ENCODE results near the gene OR4N5. TPM values are rescaled to one million over a fixed set of nuclear protein-coding genes. Genes with fewer than 3 reads are reported as not detected.
"Not testable (repeated sequence)": the region's sequence is repeated elsewhere in the genome, so short reads cannot be mapped to it uniquely, and the experiment has no call there.

OR4N5 gene, protein sequence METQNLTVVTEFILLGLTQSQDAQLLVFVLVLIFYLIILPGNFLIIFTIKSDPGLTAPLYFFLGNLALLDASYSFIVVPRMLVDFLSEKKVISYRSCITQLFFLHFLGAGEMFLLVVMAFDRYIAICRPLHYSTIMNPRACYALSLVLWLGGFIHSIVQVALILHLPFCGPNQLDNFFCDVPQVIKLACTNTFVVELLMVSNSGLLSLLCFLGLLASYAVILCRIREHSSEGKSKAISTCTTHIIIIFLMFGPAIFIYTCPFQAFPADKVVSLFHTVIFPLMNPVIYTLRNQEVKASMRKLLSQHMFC
- polyA plus RNA-seq (2013, experiment 1 of 4): not detected
- not detected for polyA plus RNA-seq (2013, experiment 2 of 4)
- not detected for polyA plus RNA-seq (2013, experiment 3 of 4)
- polyA plus RNA-seq (2013, experiment 4 of 4): not detected

DNA sequence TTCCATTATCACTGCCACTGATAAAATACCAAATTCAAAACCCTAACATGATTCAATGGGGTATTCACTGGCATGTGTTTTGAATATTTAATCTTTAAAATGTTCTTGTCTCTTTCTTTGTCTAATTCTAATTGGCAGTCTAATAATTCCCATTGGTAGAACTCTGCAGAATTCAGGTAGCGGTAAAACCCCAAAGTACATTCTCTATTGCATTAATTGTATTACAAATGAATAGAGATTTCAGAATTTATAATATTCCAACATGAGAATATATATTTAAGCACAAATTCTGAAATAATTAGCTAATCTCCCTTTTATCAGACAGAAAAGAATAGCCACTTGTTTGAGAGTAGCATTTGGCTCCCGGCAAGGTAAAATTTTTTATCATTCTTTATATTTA is at the start of gene OR4N5:
Gene OR4N5 (plus strand): TSS at position 301 of the 400 bp plus-strand sequence. CDS start 4,916 bp downstream, outside the sequence.
- H3K4me3 ChIP-seq (ENCODE audit: insufficient read depth, low read depth, low read length): no peak within 1 kb of the TSS
- WGBS, 2 experiments: no CpG with 5 or more reads among the region's 2 CpGs

DNA sequence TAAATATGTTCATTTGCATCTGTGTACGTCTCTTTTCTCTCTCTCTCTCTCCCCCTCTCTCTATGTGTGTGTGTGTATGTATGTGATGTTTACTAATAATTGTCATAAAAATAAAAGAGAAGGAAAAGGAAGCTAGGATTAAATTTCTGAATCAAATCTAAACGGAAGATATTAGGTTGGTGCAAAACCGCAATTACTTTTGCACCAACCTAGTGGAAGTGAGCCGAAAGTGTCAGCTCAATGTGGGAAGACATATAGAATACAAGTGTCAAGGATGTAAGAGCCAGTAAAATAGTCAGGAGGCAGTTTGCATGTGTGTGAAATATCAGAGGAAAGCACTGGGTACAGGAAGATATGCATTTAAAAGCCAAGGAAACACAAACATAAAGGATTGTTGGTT is 46.6 kb upstream of the OR4N5 start:
- H3K9me3 ChIP-seq (ENCODE audit: control insufficient read depth, low read length): no peaks in the 10 kb centered on the region
- no peak overlapping the region for H3K4me3 ChIP-seq (ENCODE audit: insufficient read depth, low read depth, low read length)
- no peaks in the 10 kb centered on the region for H3K27me3 ChIP-seq (ENCODE audit: control insufficient read depth, insufficient read depth, low read length, poor library complexity, severe bottlenecking)
- 63 to 69% methylated on average over 3 of the region's 4 CpGs for WGBS, 2 experiments
- H3K27ac ChIP-seq (ENCODE audit: insufficient read depth, low read depth, low read length, poor library complexity, severe bottlenecking): no peak overlapping the region
- no peaks in the 10 kb centered on the region for H3K36me3 ChIP-seq (ENCODE audit: control insufficient read depth, insufficient read depth, low read length)
- no peaks in the 10 kb centered on the region for H3K4me1 ChIP-seq (ENCODE audit: control insufficient read depth, insufficient read depth, low read length)

More for the DNA sequence above, at the start of gene OR4N5:
- H3K9me3 ChIP-seq (ENCODE audit: control insufficient read depth, low read length): peaks cover 19% of the 10 kb centered on the region
- H3K27me3 ChIP-seq (ENCODE audit: control insufficient read depth, insufficient read depth, low read length, poor library complexity, severe bottlenecking): no peaks in the 10 kb centered on the region
- H3K27ac ChIP-seq (ENCODE audit: insufficient read depth, low read depth, low read length, poor library complexity, severe bottlenecking): no peak within 1 kb of the TSS
- no peaks in the 10 kb centered on the region for H3K4me1 ChIP-seq (ENCODE audit: control insufficient read depth, insufficient read depth, low read length)
- no peaks in the 10 kb centered on the region for H3K36me3 ChIP-seq (ENCODE audit: control insufficient read depth, insufficient read depth, low read length)

DNA sequence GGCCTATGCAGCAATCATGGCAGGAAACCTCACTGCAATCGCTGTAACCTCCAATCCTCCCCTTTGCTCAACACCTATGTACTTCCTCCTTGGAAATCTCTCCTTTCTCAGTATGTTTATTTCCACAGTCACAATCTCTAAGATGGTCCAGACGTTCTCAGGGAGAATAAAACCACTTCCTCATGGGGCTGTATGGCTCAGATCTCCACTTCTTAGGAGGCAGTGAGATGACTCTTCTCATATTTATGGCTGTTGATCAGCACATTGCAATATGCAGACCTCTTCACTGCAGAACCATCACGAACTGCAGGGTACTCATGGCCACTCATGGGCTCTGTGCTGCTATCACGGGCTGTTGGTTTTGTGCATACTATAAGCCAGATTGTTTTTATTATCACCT is 45.2 kb upstream of the OR4N5 start:
- Histone ChIP-seq H3K27ac (ENCODE audit: insufficient read depth, low read depth, low read length, poor library complexity, severe bottlenecking) (no peak overlapping the region), H3K4me3 (ENCODE audit: insufficient read depth, low read depth, low read length) (no peak overlapping the region), H3K36me3 (ENCODE audit: control insufficient read depth, insufficient read depth, low read length) (no peaks in the 10 kb centered on the region), H3K4me1 (ENCODE audit: control insufficient read depth, insufficient read depth, low read length) (no peaks in the 10 kb centered on the region), H3K9me3 (ENCODE audit: control insufficient read depth, low read length) (no peaks in the 10 kb centered on the region), H3K27me3 (ENCODE audit: control insufficient read depth, insufficient read depth, low read length, poor library complexity, severe bottlenecking) (no peaks in the 10 kb centered on the region)
- 26 to 29% methylated on average over 4 of the region's 4 CpGs for WGBS, 2 experiments

DNA sequence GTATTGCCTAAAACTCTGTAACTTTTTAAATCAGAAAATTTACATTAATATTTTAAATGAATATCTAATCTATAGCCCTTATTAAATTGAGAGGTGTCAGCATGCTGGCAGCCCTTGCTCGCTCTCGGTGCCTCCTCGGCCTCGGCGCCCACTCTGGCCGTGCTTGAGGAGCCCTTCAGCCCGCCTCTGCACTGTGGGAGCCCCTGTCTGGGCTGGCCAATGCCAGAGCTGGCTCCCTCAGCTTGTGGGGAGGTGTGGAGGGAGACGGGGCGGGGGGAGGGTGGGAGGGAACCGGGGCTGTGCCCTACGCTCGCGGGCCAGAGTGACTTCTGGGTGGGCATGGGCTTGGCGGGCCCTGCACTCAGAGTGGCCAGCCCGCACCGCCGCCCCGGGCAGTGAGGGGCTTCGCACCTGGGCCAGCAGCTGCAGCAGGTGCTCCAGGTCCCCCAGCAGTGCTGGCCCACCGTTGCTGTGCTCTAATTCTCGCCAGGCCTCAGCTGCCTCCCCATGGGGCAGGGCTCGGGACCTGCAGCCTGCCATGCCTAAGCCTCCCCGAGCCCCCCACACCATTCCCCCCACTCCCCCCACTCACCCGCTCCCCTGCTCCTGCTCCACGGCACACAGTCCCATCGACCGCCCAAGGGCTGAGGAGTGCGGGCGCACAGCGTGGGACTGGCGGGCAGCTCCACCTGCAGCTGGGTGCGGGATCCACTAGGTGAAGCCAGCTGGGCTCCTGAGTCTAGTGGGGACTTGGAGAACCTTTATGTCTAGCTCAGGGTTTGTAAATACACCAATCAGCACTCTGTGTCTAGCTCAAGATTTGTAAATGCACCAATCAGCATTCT is 39.5 kb upstream of the OR4N5 start:
- not testable (repeated sequence) for H3K27ac ChIP-seq (ENCODE audit: insufficient read depth, low read depth, low read length, poor library complexity, severe bottlenecking); H3K27me3 ChIP-seq (ENCODE audit: control insufficient read depth, insufficient read depth, low read length, poor library complexity, severe bottlenecking); H3K4me3 ChIP-seq (ENCODE audit: insufficient read depth, low read depth, low read length); H3K4me1 ChIP-seq (ENCODE audit: control insufficient read depth, insufficient read depth, low read length); H3K9me3 ChIP-seq (ENCODE audit: control insufficient read depth, low read length); H3K36me3 ChIP-seq (ENCODE audit: control insufficient read depth, insufficient read depth, low read length)
- WGBS, 2 experiments: 83 to 84% methylated on average over 32 of the region's 32 CpGs

DNA sequence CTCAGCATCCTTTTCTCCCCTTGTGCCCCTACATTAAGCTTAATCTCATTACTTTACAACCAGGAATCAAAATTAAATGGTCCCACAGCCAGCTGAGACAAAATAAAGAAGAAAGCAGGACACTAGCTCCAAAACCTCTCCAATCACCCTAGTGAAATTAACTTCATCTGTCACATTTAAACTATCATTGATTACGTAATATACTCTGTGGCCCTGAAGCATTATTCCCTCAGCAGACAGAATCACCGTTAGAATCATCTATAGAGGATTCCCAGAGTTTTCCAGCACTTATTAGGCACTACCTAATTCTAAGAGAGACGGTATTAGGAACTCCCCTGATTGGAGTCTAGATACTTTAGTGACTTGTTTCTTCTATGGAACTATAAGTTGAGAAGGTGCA is 28.2 kb upstream of the OR4N5 start, which contains the start of gene OR4K17:
Gene OR4K17 (plus strand): TSS at position 302 of the 400 bp plus-strand sequence. CDS start 6,761 bp downstream, outside the sequence.
- H3K4me3 ChIP-seq (ENCODE audit: insufficient read depth, low read depth, low read length): no peak within 1 kb of the TSS
- no peak within 1 kb of the TSS for H3K27ac ChIP-seq (ENCODE audit: insufficient read depth, low read depth, low read length, poor library complexity, severe bottlenecking)
- H3K36me3 ChIP-seq (ENCODE audit: control insufficient read depth, insufficient read depth, low read length): no peaks in the 10 kb centered on the region
- no peaks in the 10 kb centered on the region for H3K9me3 ChIP-seq (ENCODE audit: control insufficient read depth, low read length)
- H3K4me1 ChIP-seq (ENCODE audit: control insufficient read depth, insufficient read depth, low read length): no peaks in the 10 kb centered on the region
- WGBS, 2 experiments: 49 to 60% methylated on average over 3 of the region's 3 CpGs
- no peaks in the 10 kb centered on the region for H3K27me3 ChIP-seq (ENCODE audit: control insufficient read depth, insufficient read depth, low read length, poor library complexity, severe bottlenecking)

DNA sequence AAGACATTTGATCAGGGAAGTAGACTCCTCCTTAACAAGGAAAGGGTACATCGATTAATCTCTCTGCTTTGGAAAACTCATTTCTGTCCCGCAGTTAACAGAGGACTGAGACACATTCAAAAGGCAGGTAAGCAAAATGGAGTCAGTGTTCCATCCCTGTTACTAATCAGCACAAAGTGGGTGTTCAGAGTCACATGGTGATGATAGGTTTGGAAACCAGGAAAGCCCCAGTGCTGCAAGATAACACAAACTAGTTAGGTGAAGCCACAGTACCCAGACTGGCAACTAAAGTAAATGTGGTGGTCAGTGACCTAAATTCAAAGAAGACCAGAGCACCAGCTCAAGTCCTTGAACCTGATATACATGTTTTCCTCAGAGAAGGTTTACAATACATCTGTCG is 26.3 kb upstream of the OR4N5 start:
- WGBS, 2 experiments: 81% methylated on average over 3 of the region's 3 CpGs
- H3K4me1 ChIP-seq (ENCODE audit: control insufficient read depth, insufficient read depth, low read length): no peaks in the 10 kb centered on the region

DNA sequence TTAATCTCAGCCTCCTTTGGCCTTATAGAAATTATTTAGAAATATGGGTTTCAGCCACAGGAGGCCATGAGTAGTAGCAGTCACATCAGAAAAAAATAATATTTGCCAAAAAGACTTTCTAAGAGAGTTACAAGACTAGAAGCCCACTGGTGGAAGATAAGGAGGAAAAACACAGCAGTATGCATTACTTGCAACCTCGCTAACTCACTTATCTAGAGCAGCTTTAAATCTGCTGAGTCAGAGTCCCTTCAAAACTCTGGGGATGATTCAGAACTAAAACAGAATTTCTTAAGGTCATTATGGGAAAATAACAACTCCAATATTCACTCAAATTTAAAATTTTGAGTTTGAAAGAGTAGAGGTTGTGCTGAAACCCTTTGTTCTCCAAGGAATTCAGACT is 21.9 kb upstream of the OR4N5 start:
- Histone ChIP-seq H3K36me3 (ENCODE audit: control insufficient read depth, insufficient read depth, low read length) (no peaks in the 10 kb centered on the region), H3K27me3 (ENCODE audit: control insufficient read depth, insufficient read depth, low read length, poor library complexity, severe bottlenecking) (no peaks in the 10 kb centered on the region), H3K4me3 (ENCODE audit: insufficient read depth, low read depth, low read length) (no peak overlapping the region), H3K27ac (ENCODE audit: insufficient read depth, low read depth, low read length, poor library complexity, severe bottlenecking) (no peak overlapping the region), H3K9me3 (ENCODE audit: control insufficient read depth, low read length) (peaks cover 15% of the 10 kb centered on the region), H3K4me1 (ENCODE audit: control insufficient read depth, insufficient read depth, low read length) (no peaks in the 10 kb centered on the region)
- WGBS, 2 experiments: 50 to 60% methylated on average over 1 of the region's 1 CpG

More for the DNA sequence above, 26.3 kb upstream of the OR4N5 start:
- Histone ChIP-seq H3K27ac (ENCODE audit: insufficient read depth, low read depth, low read length, poor library complexity, severe bottlenecking) (no peak overlapping the region), H3K27me3 (ENCODE audit: control insufficient read depth, insufficient read depth, low read length, poor library complexity, severe bottlenecking) (no peaks in the 10 kb centered on the region), H3K9me3 (ENCODE audit: control insufficient read depth, low read length) (peaks cover 7% of the 10 kb centered on the region), H3K36me3 (ENCODE audit: control insufficient read depth, insufficient read depth, low read length) (no peaks in the 10 kb centered on the region), H3K4me3 (ENCODE audit: insufficient read depth, low read depth, low read length) (no peak overlapping the region)

DNA sequence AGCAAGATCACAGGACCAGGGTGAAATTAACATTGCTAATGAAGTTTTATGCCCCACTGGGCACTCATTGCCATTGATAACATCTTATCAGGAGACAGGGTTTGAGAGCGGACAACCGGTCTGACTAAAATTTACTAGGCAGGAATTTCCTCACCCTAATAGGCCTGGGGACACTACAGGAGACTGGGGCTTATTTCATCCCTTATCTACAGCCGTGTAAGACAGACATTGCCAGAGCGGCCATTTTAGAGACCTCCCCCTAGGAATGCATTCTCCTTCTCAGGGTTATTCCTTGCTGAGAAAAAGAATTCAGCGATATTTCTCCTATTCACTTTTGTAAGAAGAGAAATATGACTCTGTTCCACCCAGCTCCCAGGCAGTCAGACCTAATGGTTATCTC is 19.8 kb upstream of the OR4N5 start:
- H3K27ac ChIP-seq (ENCODE audit: insufficient read depth, low read depth, low read length, poor library complexity, severe bottlenecking): no peak overlapping the region
- peaks cover 22% of the 10 kb centered on the region for H3K9me3 ChIP-seq (ENCODE audit: control insufficient read depth, low read length)
- WGBS, 2 experiments: 77% methylated on average over 5 of the region's 5 CpGs
- H3K27me3 ChIP-seq (ENCODE audit: control insufficient read depth, insufficient read depth, low read length, poor library complexity, severe bottlenecking): no peaks in the 10 kb centered on the region
- no peak overlapping the region for H3K4me3 ChIP-seq (ENCODE audit: insufficient read depth, low read depth, low read length)
- H3K36me3 ChIP-seq (ENCODE audit: control insufficient read depth, insufficient read depth, low read length): no peaks in the 10 kb centered on the region
- H3K4me1 ChIP-seq (ENCODE audit: control insufficient read depth, insufficient read depth, low read length): no peaks in the 10 kb centered on the region

DNA sequence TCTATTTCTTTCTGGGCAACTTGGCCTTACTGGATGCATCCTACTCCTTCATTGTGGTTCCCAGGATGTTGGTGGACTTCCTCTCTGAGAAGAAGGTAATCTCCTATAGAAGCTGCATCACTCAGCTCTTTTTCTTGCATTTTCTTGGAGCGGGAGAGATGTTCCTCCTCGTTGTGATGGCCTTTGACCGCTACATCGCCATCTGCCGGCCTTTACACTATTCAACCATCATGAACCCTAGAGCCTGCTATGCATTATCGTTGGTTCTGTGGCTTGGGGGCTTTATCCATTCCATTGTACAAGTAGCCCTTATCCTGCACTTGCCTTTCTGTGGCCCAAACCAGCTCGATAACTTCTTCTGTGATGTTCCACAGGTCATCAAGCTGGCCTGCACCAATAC is 5.3 kb downstream of the OR4N5 start:
- Histone ChIP-seq H3K27ac (ENCODE audit: insufficient read depth, low read depth, low read length, poor library complexity, severe bottlenecking) (no peak overlapping the region), H3K9me3 (ENCODE audit: control insufficient read depth, low read length) (peaks cover 7% of the 10 kb centered on the region), H3K4me3 (ENCODE audit: insufficient read depth, low read depth, low read length) (no peak overlapping the region), H3K36me3 (ENCODE audit: control insufficient read depth, insufficient read depth, low read length) (no peaks in the 10 kb centered on the region), H3K4me1 (ENCODE audit: control insufficient read depth, insufficient read depth, low read length) (no peaks in the 10 kb centered on the region), H3K27me3 (ENCODE audit: control insufficient read depth, insufficient read depth, low read length, poor library complexity, severe bottlenecking) (no peaks in the 10 kb centered on the region)
- 56 to 64% methylated on average over 7 of the region's 7 CpGs for whole genome bisulfite sequencing, 2 experiments

DNA sequence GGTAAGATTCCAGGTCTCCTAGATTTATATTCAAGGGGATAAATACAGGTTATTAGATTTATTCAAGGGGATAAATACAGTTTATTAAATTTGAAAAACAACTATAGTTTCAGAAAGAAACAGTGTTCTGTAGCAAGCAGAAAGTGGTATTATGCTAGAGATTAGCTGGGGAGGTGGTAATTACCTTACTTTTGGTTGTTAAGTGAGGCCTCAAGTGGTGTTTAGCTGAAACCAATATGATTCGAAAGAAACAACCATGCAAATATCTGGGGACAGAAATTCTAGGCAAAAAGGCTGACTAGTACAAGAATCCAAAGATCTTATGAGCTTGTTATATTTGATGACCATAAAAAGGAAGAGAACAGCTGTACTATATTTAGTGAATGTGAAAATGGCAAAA is 6.2 kb downstream of the OR4N5 start:
- Histone ChIP-seq H3K4me3 (ENCODE audit: insufficient read depth, low read depth, low read length) (no peak overlapping the region), H3K4me1 (ENCODE audit: control insufficient read depth, insufficient read depth, low read length) (no peaks in the 10 kb centered on the region), H3K9me3 (ENCODE audit: control insufficient read depth, low read length) (peaks cover 10% of the 10 kb centered on the region), H3K36me3 (ENCODE audit: control insufficient read depth, insufficient read depth, low read length) (no peaks in the 10 kb centered on the region), H3K27me3 (ENCODE audit: control insufficient read depth, insufficient read depth, low read length, poor library complexity, severe bottlenecking) (no peaks in the 10 kb centered on the region), H3K27ac (ENCODE audit: insufficient read depth, low read depth, low read length, poor library complexity, severe bottlenecking) (no peak overlapping the region)
- WGBS, 2 experiments: 56 to 79% methylated on average over 1 of the region's 1 CpG
